ENCODE data around the gene MTMR2. TPM values are rescaled to one million over a fixed set of nuclear protein-coding genes. Genes with fewer than 3 reads are reported as not detected.

Gene MTMR2
- total and polyA plus RNA-seq, 2 experiments from 2014 or later, result 26.6 to 52.6 TPM

DNA sequence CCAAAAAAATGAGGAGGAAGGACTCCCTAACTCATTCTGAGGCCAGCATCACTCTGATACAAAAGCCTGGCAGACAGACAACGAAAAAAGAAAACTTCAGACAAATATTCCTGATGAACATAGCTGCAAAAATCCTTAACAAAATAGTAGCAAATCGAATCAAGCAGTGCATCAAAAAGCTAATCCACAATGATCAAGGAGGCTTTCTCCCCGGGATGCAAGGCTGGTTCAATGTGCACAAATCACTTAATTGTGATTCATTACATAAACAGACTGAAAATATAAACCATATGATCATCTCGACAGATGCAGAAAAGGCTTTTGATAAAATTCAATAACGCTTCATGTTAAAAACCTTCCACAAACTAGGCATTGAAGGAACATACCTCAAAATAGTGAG lies 16.4 kb downstream of the MTMR2 start:
- DNase-seq (ENCODE audit: low spot score) (no peak), ATAC-seq (no peak)
- Histone ChIP-seq H3K79me2 (replicated peaks; ENCODE audit: insufficient read depth) (peaks cover 90% of the 10 kb centered on the region), H3K27ac (ENCODE audit: low read depth) (no peak overlapping the region), H4K20me1 (replicated peaks; ENCODE audit: insufficient read depth) (no peaks in the 10 kb centered on the region), H3K27me3 (ENCODE audit: insufficient read depth) (no peaks in the 10 kb centered on the region), H3K4me3 (no peak overlapping the region), H3K4me1 (ENCODE audit: insufficient read depth) (peaks cover 25% of the 10 kb centered on the region), H3K9me2 (ENCODE audit: insufficient read depth) (no peaks in the 10 kb centered on the region), H3F3A (replicated peaks; ENCODE audit: low read depth) (no peaks in the 10 kb centered on the region), H3K36me3 (ENCODE audit: insufficient read depth) (no peaks in the 10 kb centered on the region), H3K4me2 (no peak overlapping the region), H2AFZ (no peak overlapping the region)
- no peaks in the 10 kb centered on the region for H3K27me3 Mint-ChIP-seq (ENCODE audit: insufficient read depth, low read depth, poor library complexity)
- H3K27ac Mint-ChIP-seq, result no peak overlapping the region
- H3K36me3 Mint-ChIP-seq (ENCODE audit: low read depth), result no peaks in the 10 kb centered on the region
- H3K4me1 Mint-ChIP-seq, result peaks cover 14% of the 10 kb centered on the region
- no peak overlapping the region for H3K4me3 Mint-ChIP-seq
- no peaks in the 10 kb centered on the region for H3K9me3 Mint-ChIP-seq
- TF ChIP-seq CREB1 (CRISPR knock-in tag; IDR thresholded peaks at IDR 0.05; ENCODE audit: low read depth) (no peak), ZNF114 (CRISPR knock-in tag; IDR thresholded peaks at IDR 0.05) (no peak)

DNA sequence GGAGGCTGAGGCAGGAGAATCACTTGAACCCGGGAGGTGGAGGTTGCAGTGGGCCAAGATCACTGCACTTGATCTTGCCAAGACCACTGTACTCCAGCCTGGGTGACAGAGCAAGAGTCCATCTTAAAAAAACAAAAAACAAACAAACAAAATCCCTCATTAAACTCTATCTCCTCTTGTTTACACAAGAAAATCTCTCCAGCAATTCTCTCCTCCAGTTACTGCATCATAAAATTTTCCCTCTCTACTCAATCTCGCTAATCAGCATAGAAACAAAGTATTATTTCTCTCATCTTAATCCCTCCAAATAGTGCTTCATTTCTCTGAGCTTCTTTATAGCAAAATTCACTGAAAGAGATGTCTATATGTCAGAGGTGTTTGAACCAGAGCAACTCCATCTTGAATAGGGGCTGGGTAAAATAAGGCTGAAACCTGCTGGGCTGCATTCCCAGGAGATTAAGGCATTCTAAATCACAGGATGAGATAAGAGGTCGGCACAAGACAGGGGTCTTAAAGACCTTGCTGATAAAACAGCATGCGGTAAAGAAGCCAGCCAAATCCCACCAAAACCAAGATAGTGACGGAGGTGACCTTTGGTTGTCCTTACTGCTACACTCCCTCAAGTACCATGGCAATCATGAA lies 19.8 kb downstream of the MTMR2 start:
- Histone ChIP-seq H3K27me3 (ENCODE audit: insufficient read depth) (no peaks in the 10 kb centered on the region), H3F3A (replicated peaks; ENCODE audit: low read depth) (no peaks in the 10 kb centered on the region), H3K4me2 (peak overlapping the region; percentile 46; the same call in 1 of the 2 replicates), H3K36me3 (ENCODE audit: insufficient read depth) (no peaks in the 10 kb centered on the region), H4K20me1 (replicated peaks; ENCODE audit: insufficient read depth) (peaks cover 13% of the 10 kb centered on the region), H3K4me1 (ENCODE audit: insufficient read depth) (peaks cover 38% of the 10 kb centered on the region), H3K4me3 (no peak overlapping the region), H3K27ac (ENCODE audit: low read depth) (no peak overlapping the region), H3K9me2 (ENCODE audit: insufficient read depth) (no peaks in the 10 kb centered on the region), H2AFZ (no peak overlapping the region), H3K79me2 (replicated peaks; ENCODE audit: insufficient read depth) (peaks cover 91% of the 10 kb centered on the region)
- Mint-ChIP-seq H3K4me1 (peaks cover 11% of the 10 kb centered on the region; the same call in 2 of the 3 replicates), H3K9me3 (no peaks in the 10 kb centered on the region), H3K4me3 (no peak overlapping the region), H3K27ac (no peak overlapping the region), H3K36me3 (ENCODE audit: low read depth) (no peaks in the 10 kb centered on the region), H3K27me3 (ENCODE audit: insufficient read depth, low read depth, poor library complexity) (no peaks in the 10 kb centered on the region)
- peak; percentile 45 for ATAC-seq
- peak; percentile 35 for DNase-seq (ENCODE audit: low spot score)
- TF ChIP-seq CREB1 (CRISPR knock-in tag; IDR thresholded peaks at IDR 0.05; ENCODE audit: low read depth) (peak; percentile 37; the same call in 1 of the 2 replicates), POLR2AphosphoS5 (IDR thresholded peaks at IDR 0.05; ENCODE audit: low read depth) (no peak), ZNF114 (CRISPR knock-in tag; IDR thresholded peaks at IDR 0.05) (0 out of 2 replicates have a peak, but pooled peaks have one; percentile 73), ZNF331 (CRISPR knock-in tag; IDR thresholded peaks at IDR 0.05; ENCODE audit: low read depth) (peak; percentile 32; the same call in 1 of the 2 replicates)
- TF ChIP-seq, protein P1, sequence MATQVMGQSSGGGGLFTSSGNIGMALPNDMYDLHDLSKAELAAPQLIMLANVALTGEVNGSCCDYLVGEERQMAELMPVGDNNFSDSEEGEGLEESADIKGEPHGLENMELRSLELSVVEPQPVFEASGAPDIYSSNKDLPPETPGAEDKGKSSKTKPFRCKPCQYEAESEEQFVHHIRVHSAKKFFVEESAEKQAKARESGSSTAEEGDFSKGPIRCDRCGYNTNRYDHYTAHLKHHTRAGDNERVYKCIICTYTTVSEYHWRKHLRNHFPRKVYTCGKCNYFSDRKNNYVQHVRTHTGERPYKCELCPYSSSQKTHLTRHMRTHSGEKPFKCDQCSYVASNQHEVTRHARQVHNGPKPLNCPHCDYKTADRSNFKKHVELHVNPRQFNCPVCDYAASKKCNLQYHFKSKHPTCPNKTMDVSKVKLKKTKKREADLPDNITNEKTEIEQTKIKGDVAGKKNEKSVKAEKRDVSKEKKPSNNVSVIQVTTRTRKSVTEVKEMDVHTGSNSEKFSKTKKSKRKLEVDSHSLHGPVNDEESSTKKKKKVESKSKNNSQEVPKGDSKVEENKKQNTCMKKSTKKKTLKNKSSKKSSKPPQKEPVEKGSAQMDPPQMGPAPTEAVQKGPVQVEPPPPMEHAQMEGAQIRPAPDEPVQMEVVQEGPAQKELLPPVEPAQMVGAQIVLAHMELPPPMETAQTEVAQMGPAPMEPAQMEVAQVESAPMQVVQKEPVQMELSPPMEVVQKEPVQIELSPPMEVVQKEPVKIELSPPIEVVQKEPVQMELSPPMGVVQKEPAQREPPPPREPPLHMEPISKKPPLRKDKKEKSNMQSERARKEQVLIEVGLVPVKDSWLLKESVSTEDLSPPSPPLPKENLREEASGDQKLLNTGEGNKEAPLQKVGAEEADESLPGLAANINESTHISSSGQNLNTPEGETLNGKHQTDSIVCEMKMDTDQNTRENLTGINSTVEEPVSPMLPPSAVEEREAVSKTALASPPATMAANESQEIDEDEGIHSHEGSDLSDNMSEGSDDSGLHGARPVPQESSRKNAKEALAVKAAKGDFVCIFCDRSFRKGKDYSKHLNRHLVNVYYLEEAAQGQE (IDR thresholded peaks at IDR 0.05; ENCODE audit: unreplicated experiment), result no peak
- TF ChIP-seq, protein P2, sequence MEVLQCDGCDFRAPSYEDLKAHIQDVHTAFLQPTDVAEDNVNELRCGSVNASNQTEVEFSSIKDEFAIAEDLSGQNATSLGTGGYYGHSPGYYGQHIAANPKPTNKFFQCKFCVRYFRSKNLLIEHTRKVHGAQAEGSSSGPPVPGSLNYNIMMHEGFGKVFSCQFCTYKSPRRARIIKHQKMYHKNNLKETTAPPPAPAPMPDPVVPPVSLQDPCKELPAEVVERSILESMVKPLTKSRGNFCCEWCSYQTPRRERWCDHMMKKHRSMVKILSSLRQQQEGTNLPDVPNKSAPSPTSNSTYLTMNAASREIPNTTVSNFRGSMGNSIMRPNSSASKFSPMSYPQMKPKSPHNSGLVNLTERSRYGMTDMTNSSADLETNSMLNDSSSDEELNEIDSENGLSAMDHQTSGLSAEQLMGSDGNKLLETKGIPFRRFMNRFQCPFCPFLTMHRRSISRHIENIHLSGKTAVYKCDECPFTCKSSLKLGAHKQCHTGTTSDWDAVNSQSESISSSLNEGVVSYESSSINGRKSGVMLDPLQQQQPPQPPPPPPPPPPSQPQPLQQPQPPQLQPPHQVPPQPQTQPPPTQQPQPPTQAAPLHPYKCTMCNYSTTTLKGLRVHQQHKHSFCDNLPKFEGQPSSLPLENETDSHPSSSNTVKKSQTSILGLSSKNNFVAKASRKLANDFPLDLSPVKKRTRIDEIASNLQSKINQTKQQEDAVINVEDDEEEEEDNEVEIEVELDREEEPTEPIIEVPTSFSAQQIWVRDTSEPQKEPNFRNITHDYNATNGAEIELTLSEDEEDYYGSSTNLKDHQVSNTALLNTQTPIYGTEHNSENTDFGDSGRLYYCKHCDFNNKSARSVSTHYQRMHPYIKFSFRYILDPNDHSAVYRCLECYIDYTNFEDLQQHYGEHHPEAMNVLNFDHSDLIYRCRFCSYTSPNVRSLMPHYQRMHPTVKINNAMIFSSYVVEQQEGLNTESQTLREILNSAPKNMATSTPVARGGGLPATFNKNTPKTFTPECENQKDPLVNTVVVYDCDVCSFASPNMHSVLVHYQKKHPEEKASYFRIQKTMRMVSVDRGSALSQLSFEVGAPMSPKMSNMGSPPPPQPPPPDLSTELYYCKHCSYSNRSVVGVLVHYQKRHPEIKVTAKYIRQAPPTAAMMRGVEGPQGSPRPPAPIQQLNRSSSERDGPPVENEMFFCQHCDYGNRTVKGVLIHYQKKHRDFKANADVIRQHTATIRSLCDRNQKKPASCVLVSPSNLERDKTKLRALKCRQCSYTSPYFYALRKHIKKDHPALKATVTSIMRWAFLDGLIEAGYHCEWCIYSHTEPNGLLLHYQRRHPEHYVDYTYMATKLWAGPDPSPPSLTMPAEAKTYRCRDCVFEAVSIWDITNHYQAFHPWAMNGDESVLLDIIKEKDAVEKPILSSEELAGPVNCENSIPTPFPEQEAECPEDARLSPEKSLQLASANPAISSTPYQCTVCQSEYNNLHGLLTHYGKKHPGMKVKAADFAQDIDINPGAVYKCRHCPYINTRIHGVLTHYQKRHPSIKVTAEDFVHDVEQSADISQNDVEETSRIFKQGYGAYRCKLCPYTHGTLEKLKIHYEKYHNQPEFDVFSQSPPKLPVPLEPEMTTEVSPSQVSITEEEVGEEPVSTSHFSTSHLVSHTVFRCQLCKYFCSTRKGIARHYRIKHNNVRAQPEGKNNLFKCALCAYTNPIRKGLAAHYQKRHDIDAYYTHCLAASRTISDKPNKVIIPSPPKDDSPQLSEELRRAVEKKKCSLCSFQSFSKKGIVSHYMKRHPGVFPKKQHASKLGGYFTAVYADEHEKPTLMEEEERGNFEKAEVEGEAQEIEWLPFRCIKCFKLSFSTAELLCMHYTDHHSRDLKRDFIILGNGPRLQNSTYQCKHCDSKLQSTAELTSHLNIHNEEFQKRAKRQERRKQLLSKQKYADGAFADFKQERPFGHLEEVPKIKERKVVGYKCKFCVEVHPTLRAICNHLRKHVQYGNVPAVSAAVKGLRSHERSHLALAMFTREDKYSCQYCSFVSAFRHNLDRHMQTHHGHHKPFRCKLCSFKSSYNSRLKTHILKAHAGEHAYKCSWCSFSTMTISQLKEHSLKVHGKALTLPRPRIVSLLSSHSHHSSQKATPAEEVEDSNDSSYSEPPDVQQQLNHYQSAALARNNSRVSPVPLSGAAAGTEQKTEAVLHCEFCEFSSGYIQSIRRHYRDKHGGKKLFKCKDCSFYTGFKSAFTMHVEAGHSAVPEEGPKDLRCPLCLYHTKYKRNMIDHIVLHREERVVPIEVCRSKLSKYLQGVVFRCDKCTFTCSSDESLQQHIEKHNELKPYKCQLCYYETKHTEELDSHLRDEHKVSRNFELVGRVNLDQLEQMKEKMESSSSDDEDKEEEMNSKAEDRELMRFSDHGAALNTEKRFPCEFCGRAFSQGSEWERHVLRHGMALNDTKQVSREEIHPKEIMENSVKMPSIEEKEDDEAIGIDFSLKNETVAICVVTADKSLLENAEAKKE (CRISPR knock-in tag; IDR thresholded peaks at IDR 0.05), result peak; percentile 29; the same call in 1 of the 2 replicates

All from GM23338 (cell line).